HEK293 (cell line): Measurements from ENCODE around the gene GAD1.

ENCODE experiments used
- CTCF ChIA-PET: fragments of 350-600 bp; formaldehyde crosslinking; extraction: SDS; loops from one replicate; lab custom pipeline; 2021; ENCODE audit warnings: antibody characterized with exemption; lab: Yijun Ruan, JAX
- POLR2A ChIA-PET: fragments of 300-600 bp; formaldehyde crosslinking; extraction: SDS; loops from one replicate; lab custom pipeline; 2020; ENCODE audit warnings: antibody characterized with exemption, inconsistent platforms; lab: Yijun Ruan, JAX
- H3K27ac ChIP-seq: fragments of 200-500 bp; sonication (Bioruptor generic); 2 replicates; pipeline ENCODE4 v1.5.1; 2014; ENCODE audit warnings: low read depth, low read length, control low read depth, inconsistent platforms; ENCODE audit errors: extremely low read depth
- H3K36me3 ChIP-seq, 2 experiments: fragments of 200-500 bp in 1 of 2; sonication (Bioruptor generic) in 1 of 2; 1 replicate in 1 of 2; 2 replicates in 1 of 2; pipeline ENCODE4 v1.5.1; 2014 to 2017; ENCODE audit warnings: inconsistent platforms in 2 of 2, low read length in 2 of 2; ENCODE audit not compliant: control insufficient read depth in 2 of 2, insufficient read depth in 1 of 2
- H3K4me1 ChIP-seq: fragments of 200-500 bp; sonication (Bioruptor generic); 2 replicates; pipeline ENCODE4 v1.5.1; 2014; ENCODE audit warnings: mild to moderate bottlenecking, low read length, inconsistent platforms; ENCODE audit not compliant: control insufficient read depth, insufficient read depth
- H3K4me3 ChIP-seq: 2 replicates; pipeline ENCODE4 v1.5.1; 2011; ENCODE audit warnings: low read depth, mild to moderate bottlenecking, control low read depth, low read length, moderate library complexity
- H3K9me3 ChIP-seq: fragments of 200-500 bp; sonication (Bioruptor generic); 2 replicates; pipeline ENCODE4 v1.5.1; 2014; ENCODE audit warnings: low read depth, low read length, inconsistent platforms; ENCODE audit not compliant: control insufficient read depth, insufficient read depth
- BCL11A ChIP-seq: fragments of 450-650 bp; formaldehyde crosslinking; IDR thresholded peaks from 2 replicates; pipeline ENCODE4 v1.5.1; 2016; ENCODE audit warnings: low read depth, missing biosample characterization, missing genetic modification characterization
- GFI1B ChIP-seq: fragments of 450-650 bp; formaldehyde crosslinking; IDR thresholded peaks from 2 replicates; pipeline ENCODE4 v1.5.1; 2016; ENCODE audit warnings: missing biosample characterization, missing genetic modification characterization
- ZBTB48 ChIP-seq: fragments of 450-650 bp; formaldehyde crosslinking; IDR thresholded peaks from 2 replicates; pipeline ENCODE4 v1.5.1; 2016; ENCODE audit warnings: missing biosample characterization, missing genetic modification characterization
- ZFP37 ChIP-seq: fragments of 450-650 bp; formaldehyde crosslinking; IDR thresholded peaks from 2 replicates; pipeline ENCODE4 v1.5.1; 2016; ENCODE audit warnings: missing biosample characterization, missing genetic modification characterization
- ZIC2 ChIP-seq: fragments of 450-650 bp; formaldehyde crosslinking; IDR thresholded peaks from 2 replicates; pipeline ENCODE4 v1.5.1; 2016; ENCODE audit warnings: missing biosample characterization, missing genetic modification characterization
- ZNF112 ChIP-seq: fragments of 450-650 bp; formaldehyde crosslinking; IDR thresholded peaks from 2 replicates; pipeline ENCODE4 v1.5.0; 2017; ENCODE audit warnings: missing biosample characterization, missing genetic modification characterization
- ZNF132 ChIP-seq: fragments of 450-650 bp; formaldehyde crosslinking; IDR thresholded peaks from 2 replicates; pipeline ENCODE4 v1.5.1; 2017; ENCODE audit warnings: missing biosample characterization, missing genetic modification characterization, borderline replicate concordance
- ZNF140 ChIP-seq: fragments of 450-650 bp; formaldehyde crosslinking; IDR thresholded peaks from 2 replicates; pipeline ENCODE4 v1.5.1; 2016; ENCODE audit warnings: missing biosample characterization, missing genetic modification characterization
- ZNF16 ChIP-seq: fragments of 450-650 bp; formaldehyde crosslinking; IDR thresholded peaks from 2 replicates; pipeline ENCODE4 v1.5.1; 2016; ENCODE audit warnings: low read depth, missing biosample characterization, missing genetic modification characterization
- ZNF521 ChIP-seq: fragments of 450-650 bp; formaldehyde crosslinking; IDR thresholded peaks from 2 replicates; pipeline ENCODE4 v1.5.1; 2017; ENCODE audit warnings: missing biosample characterization, mild to moderate bottlenecking, missing genetic modification characterization
- ZNF530 ChIP-seq: fragments of 450-650 bp; formaldehyde crosslinking; IDR thresholded peaks from 2 replicates; pipeline ENCODE4 v1.5.1; 2016; ENCODE audit warnings: low read depth, missing biosample characterization, missing genetic modification characterization
- ZNF561 ChIP-seq: fragments of 450-650 bp; IDR thresholded peaks from 2 replicates; pipeline ENCODE4 v1.5.1; 2018; ENCODE audit warnings: missing biosample characterization, missing genetic modification characterization, borderline replicate concordance
- ZNF701 ChIP-seq: fragments of 450-650 bp; formaldehyde crosslinking; IDR thresholded peaks from 2 replicates; pipeline ENCODE4 v1.5.1; 2016; ENCODE audit warnings: missing biosample characterization, missing genetic modification characterization
- ZNF768 ChIP-seq: fragments of 450-650 bp; formaldehyde crosslinking; IDR thresholded peaks from 2 replicates; pipeline ENCODE4 v1.5.1; 2018; ENCODE audit warnings: missing biosample characterization, mild to moderate bottlenecking, missing genetic modification characterization
- TF ChIP-seq, protein P1 (sequence below): fragments of 450-650 bp; formaldehyde crosslinking; IDR thresholded peaks from 2 replicates; pipeline ENCODE4 v1.5.1; 2017; ENCODE audit warnings: missing biosample characterization, missing genetic modification characterization
- TF ChIP-seq, protein P2 (sequence below): fragments of 450-650 bp; formaldehyde crosslinking; IDR thresholded peaks from 2 replicates; pipeline ENCODE4 v1.5.1; 2016; ENCODE audit warnings: missing biosample characterization, missing genetic modification characterization
- TF ChIP-seq, protein P3 (sequence below): fragments of 450-650 bp; formaldehyde crosslinking; IDR thresholded peaks from 2 replicates; pipeline ENCODE4 v1.5.1; 2016; ENCODE audit warnings: missing biosample characterization, missing genetic modification characterization, borderline replicate concordance

The GAD1 gene

DNA sequence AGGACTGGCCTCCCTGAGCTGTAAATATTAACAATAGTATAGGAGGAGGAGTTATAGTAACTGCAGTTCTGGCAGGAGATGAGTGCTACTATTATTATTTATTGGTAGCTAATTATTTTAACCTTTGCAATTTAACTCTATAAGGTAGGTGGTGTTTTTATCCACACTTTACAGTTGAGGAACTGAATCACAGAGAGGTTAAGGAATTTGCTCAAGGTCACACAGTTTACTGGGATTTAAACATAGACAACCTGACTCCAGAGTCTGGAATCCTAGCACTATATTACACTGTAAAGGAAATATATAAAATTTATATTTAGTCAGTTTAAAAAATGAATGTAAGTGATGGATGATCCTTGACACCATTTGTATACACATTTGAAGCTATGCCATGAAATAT, 44.4 kb upstream of the GAD1 start:
- TF ChIP-seq ZNF768 (tag by site-specific recombination) (peak; percentile 20; the same call in 1 of the 2 replicates), ZFP37 (no peak)
- H3K27ac ChIP-seq: no peak overlapping the region
- CTCF ChIA-PET: interaction anchor here (0.6 to 2.0 kb wide), 3 partner anchors 8 to 363 kb away, joined by 3 to 8 read pairs (median 6); no protein-coding TSS in a partner anchor
- H3K36me3 ChIP-seq: no peaks in the 10 kb centered on the region
- H3K9me3 ChIP-seq: no peaks in the 10 kb centered on the region
- no peaks in the 10 kb centered on the region for H3K4me1 ChIP-seq
- POLR2A ChIA-PET: interaction anchor here (0.6 kb wide), 1 partner anchor 242 kb away, joined by 3 read pairs; no protein-coding TSS in a partner anchor
- no peak overlapping the region for H3K4me3 ChIP-seq

DNA sequence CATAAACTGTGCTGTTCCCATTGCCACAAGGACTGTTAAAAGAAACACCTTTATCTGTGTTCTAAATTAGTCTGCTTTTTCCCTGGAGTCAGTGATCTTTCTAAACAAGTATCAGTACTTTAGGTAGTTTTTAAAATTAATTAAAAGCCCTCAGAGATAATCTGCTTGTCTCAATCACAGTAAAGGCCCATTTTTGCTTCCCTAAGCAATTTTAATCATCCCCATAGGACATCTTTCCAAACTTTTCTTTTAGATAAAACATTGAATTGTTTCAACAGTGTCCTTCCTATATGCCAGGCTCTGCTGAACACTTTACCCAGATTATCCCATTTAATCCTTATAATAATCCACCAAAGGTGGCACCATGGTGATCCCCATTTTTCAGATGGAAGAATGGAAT, 42.6 kb upstream of the GAD1 start:
- no peak overlapping the region for H3K4me3 ChIP-seq
- H3K36me3 ChIP-seq: no peaks in the 10 kb centered on the region
- H3K4me1 ChIP-seq: no peaks in the 10 kb centered on the region
- H3K27ac ChIP-seq: no peak overlapping the region
- H3K9me3 ChIP-seq: no peaks in the 10 kb centered on the region
- ChIA-PET POLR2A (no interaction called here), CTCF (interaction anchor here (0.6 kb wide), 1 partner anchor 294 kb away, joined by 3 read pairs; no protein-coding TSS in a partner anchor)
- TF ChIP-seq ZNF16 (tag by site-specific recombination) (no peak), ZBTB48 (tag by site-specific recombination) (no peak), GFI1B (no peak), ZNF530 (tag by site-specific recombination) (no peak), ZNF140 (tag by site-specific recombination) (no peak), BCL11A (tag by site-specific recombination) (no peak), ZNF132 (no peak), ZNF701 (tag by site-specific recombination) (no peak), ZNF561 (no peak), ZIC2 (tag by site-specific recombination) (no peak), ZNF521 (no peak), ZFP37 (no peak), ZNF112 (tag by site-specific recombination) (no peak)
- TF ChIP-seq, protein P1, sequence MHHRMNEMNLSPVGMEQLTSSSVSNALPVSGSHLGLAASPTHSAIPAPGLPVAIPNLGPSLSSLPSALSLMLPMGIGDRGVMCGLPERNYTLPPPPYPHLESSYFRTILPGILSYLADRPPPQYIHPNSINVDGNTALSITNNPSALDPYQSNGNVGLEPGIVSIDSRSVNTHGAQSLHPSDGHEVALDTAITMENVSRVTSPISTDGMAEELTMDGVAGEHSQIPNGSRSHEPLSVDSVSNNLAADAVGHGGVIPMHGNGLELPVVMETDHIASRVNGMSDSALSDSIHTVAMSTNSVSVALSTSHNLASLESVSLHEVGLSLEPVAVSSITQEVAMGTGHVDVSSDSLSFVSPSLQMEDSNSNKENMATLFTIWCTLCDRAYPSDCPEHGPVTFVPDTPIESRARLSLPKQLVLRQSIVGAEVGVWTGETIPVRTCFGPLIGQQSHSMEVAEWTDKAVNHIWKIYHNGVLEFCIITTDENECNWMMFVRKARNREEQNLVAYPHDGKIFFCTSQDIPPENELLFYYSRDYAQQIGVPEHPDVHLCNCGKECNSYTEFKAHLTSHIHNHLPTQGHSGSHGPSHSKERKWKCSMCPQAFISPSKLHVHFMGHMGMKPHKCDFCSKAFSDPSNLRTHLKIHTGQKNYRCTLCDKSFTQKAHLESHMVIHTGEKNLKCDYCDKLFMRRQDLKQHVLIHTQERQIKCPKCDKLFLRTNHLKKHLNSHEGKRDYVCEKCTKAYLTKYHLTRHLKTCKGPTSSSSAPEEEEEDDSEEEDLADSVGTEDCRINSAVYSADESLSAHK (tag by site-specific recombination): no peak
- TF ChIP-seq, protein P2, sequence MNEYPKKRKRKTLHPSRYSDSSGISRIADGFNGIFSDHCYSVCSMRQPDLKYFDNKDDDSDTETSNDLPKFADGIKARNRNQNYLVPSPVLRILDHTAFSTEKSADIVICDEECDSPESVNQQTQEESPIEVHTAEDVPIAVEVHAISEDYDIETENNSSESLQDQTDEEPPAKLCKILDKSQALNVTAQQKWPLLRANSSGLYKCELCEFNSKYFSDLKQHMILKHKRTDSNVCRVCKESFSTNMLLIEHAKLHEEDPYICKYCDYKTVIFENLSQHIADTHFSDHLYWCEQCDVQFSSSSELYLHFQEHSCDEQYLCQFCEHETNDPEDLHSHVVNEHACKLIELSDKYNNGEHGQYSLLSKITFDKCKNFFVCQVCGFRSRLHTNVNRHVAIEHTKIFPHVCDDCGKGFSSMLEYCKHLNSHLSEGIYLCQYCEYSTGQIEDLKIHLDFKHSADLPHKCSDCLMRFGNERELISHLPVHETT (tag by site-specific recombination): no peak
- TF ChIP-seq, protein P3, sequence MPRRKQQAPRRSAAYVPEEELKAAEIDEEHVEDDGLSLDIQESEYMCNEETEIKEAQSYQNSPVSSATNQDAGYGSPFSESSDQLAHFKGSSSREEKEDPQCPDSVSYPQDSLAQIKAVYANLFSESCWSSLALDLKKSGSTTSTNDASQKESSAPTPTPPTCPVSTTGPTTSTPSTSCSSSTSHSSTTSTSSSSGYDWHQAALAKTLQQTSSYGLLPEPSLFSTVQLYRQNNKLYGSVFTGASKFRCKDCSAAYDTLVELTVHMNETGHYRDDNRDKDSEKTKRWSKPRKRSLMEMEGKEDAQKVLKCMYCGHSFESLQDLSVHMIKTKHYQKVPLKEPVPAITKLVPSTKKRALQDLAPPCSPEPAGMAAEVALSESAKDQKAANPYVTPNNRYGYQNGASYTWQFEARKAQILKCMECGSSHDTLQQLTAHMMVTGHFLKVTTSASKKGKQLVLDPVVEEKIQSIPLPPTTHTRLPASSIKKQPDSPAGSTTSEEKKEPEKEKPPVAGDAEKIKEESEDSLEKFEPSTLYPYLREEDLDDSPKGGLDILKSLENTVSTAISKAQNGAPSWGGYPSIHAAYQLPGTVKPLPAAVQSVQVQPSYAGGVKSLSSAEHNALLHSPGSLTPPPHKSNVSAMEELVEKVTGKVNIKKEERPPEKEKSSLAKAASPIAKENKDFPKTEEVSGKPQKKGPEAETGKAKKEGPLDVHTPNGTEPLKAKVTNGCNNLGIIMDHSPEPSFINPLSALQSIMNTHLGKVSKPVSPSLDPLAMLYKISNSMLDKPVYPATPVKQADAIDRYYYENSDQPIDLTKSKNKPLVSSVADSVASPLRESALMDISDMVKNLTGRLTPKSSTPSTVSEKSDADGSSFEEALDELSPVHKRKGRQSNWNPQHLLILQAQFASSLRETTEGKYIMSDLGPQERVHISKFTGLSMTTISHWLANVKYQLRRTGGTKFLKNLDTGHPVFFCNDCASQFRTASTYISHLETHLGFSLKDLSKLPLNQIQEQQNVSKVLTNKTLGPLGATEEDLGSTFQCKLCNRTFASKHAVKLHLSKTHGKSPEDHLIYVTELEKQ (tag by site-specific recombination): no peak
